Endothelial cell of umbilical vein (primary cell): ENCODE measurements around the gene ARID2. TPM values are rescaled to one million over a fixed set of nuclear protein-coding genes. Genes with fewer than 3 reads are reported as not detected.

Experiments
- BruUV-seq: library from RNA; stranded (reverse); fragments of 400-500 nt; replicated peaks from 2 replicates; lab custom pipeline; 2021; lab: Mats Ljungman, UMichigan
- CTCF ChIA-PET: fragments of 300-600, 350-600 bp; sonication (Branson Sonifier 250); formaldehyde crosslinking; loops from one replicate; lab custom pipeline; 2021; ENCODE audit warnings: antibody characterized with exemption, inconsistent platforms; lab: Charles Lee
- POLR2A ChIA-PET: fragments of 300-600, 350-600 bp; sonication (Branson Sonifier 250); formaldehyde crosslinking; loops from one replicate; lab custom pipeline; 2021; ENCODE audit warnings: antibody characterized with exemption, inconsistent platforms; lab: Charles Lee
- DNase-seq: peaks from one replicate; pipeline ENCODE4 v3.0.0-alpha.2; 2011; ENCODE audit warnings: low read depth, low spot score
- FAIRE-seq: peaks from 2 replicates; lab custom pipeline; 2011; peaks lifted over from hg19 to GRCh38; lab: Jason Lieb, UNC
- H2AFZ ChIP-seq: 2 replicates; pipeline ENCODE4 v1.6.0; 2012; ENCODE audit warnings: low read depth, low read length, control low read depth, inconsistent platforms
- H3K27ac ChIP-seq: 2 replicates; pipeline ENCODE4 v1.5.1; 2011; ENCODE audit warnings: low read depth, mild to moderate bottlenecking, control low read depth, low read length, moderate library complexity; ENCODE audit not compliant: insufficient read depth
- H3K27me3 ChIP-seq, 2 experiments: 2 replicates each; pipeline versions ENCODE4 v1.6.0 to v1.6.1; 2011; ENCODE audit warnings: low read length in 2 of 2, mixed read lengths in 1 of 2; ENCODE audit not compliant: control insufficient read depth in 2 of 2, insufficient read depth in 2 of 2
- H3K36me3 ChIP-seq, 2 experiments: 2 replicates in 1 of 2; 3 replicates in 1 of 2; pipeline ENCODE4 v1.5.1; 2011; ENCODE audit warnings: low read length in 2 of 2, mild to moderate bottlenecking in 1 of 2, moderate library complexity in 1 of 2; ENCODE audit not compliant: control insufficient read depth in 2 of 2, insufficient read depth in 2 of 2; ENCODE audit errors: extremely low read depth in 1 of 2
- H3K4me1 ChIP-seq: 3 replicates; pipeline ENCODE4 v1.5.1; 2011; ENCODE audit warnings: mild to moderate bottlenecking, low read length; ENCODE audit not compliant: control insufficient read depth, insufficient read depth; ENCODE audit errors: extremely low read depth
- H3K4me2 ChIP-seq: 2 replicates; pipeline ENCODE4 v1.6.1; 2011; ENCODE audit warnings: low read length, control low read depth, mixed read lengths; ENCODE audit not compliant: insufficient read depth
- H3K4me3 ChIP-seq, 3 experiments: fragments of 200-600 bp in 1 of 3; sonication (generic), shearing (Covaris generic) in 1 of 3; replicated peaks in 1 of 3; 2 replicates each; pipeline ENCODE4 v1.5.1; 2011 to 2016; ENCODE audit warnings: control low read depth in 3 of 3, low read length in 3 of 3, mild to moderate bottlenecking in 2 of 3, inconsistent platforms in 1 of 3, low read depth in 1 of 3, moderate library complexity in 1 of 3; ENCODE audit not compliant: insufficient read depth in 1 of 3
- H3K79me2 ChIP-seq: 2 replicates; pipeline ENCODE4 v1.6.0; 2012; ENCODE audit warnings: low read length, inconsistent platforms; ENCODE audit not compliant: control insufficient read depth, insufficient read depth
- H3K9ac ChIP-seq: replicated peaks from 2 replicates; pipeline ENCODE3; 2011; ENCODE audit warnings: low read length, control low read depth; ENCODE audit not compliant: insufficient read depth; ENCODE audit errors: extremely low read depth
- H3K9me1 ChIP-seq: replicated peaks from 3 replicates; pipeline ENCODE4 v1.6.0; 2011; ENCODE audit warnings: mild to moderate bottlenecking, low read length; ENCODE audit not compliant: control insufficient read depth, insufficient read depth; ENCODE audit errors: extremely low read depth
- H3K9me3 ChIP-seq: replicated peaks from 2 replicates; pipeline ENCODE4 v1.5.1; 2012; ENCODE audit warnings: low read length, inconsistent platforms; ENCODE audit not compliant: control insufficient read depth, insufficient read depth
- H4K20me1 ChIP-seq: replicated peaks from 2 replicates; pipeline ENCODE3; 2011; ENCODE audit warnings: mild to moderate bottlenecking, low read length; ENCODE audit not compliant: control insufficient read depth, insufficient read depth; ENCODE audit errors: extremely low read depth
- EZH2 ChIP-seq: IDR thresholded peaks from 2 replicates; pipeline ENCODE4 v1.6.1; 2012; ENCODE audit warnings: borderline replicate concordance, low read depth, mild to moderate bottlenecking, moderate library complexity, low read length, inconsistent platforms; ENCODE audit not compliant: severe bottlenecking
- FOS ChIP-seq: IDR thresholded peaks from 2 replicates; pipeline ENCODE4 v1.6.1; 2011; ENCODE audit warnings: mild to moderate bottlenecking, low read length, moderate library complexity, borderline replicate concordance; ENCODE audit not compliant: insufficient read depth
- GATA2 ChIP-seq: IDR thresholded peaks from 2 replicates; pipeline ENCODE4 v1.7.0; 2011; ENCODE audit warnings: low read depth, mild to moderate bottlenecking, moderate library complexity, mixed read lengths, low read length; ENCODE audit not compliant: insufficient read length, insufficient read depth
- JUN ChIP-seq: IDR thresholded peaks from 2 replicates; pipeline ENCODE4 v1.6.1; 2011; ENCODE audit warnings: borderline replicate concordance, low read depth; ENCODE audit not compliant: insufficient read length, insufficient read depth
- MYC ChIP-seq: IDR thresholded peaks from one replicate; pipeline ENCODE4 v1.6.1; 2011; ENCODE audit warnings: mild to moderate bottlenecking, low read depth, low read length
- POLR2AphosphoS5 ChIP-seq: IDR thresholded peaks from 2 replicates; pipeline ENCODE4 v1.6.1; 2012; ENCODE audit warnings: low read depth, mild to moderate bottlenecking, control low read depth, low read length, moderate library complexity; ENCODE audit not compliant: insufficient read depth
- dilution Hi-C: fragments of 300-500 bp; cut with MboI; formaldehyde crosslinking; loops from one replicate; pipeline ENCODE4 v1.15.0; 2019; ENCODE audit warnings: low sequenced_read_pairs; ENCODE audit not compliant: extremely low pct_ligation_motif_present
- intact Hi-C: fragments of 100-400 bp; cut with micrococcal nuclease; formaldehyde crosslinking; loops from one replicate; pipeline ENCODE4 v1.10.0; 2022
- polyA plus RNA-seq, 4 experiments: library from polyadenylated mRNA; depleted of rRNA in 3 of 4; stranded (reverse) in 3 of 4; unstranded in 1 of 4; fragments of >200 nt; gene quantifications; 2 replicates each; pipeline versions ENCODE4 v1.2.1 to v1.2.3, GENCODE V29; 2011 to 2012; ENCODE audit warnings: missing spikeins in 1 of 4
- total RNA-seq: library from RNA; stranded (reverse); gene quantifications from 2 replicates; pipeline ENCODE4 v1.2.3, GENCODE V29; 2021
- TF ChIP-seq, protein P1 (sequence below), 2 donors: IDR thresholded peaks; 1 replicate in 1 of 2; 2 replicates in 1 of 2; pipeline ENCODE4 v1.5.1; 2011; ENCODE audit warnings: low read length in 2 of 2, mild to moderate bottlenecking in 2 of 2, moderate library complexity in 2 of 2, control low read depth in 1 of 2, inconsistent platforms in 1 of 2, low read depth in 1 of 2; ENCODE audit not compliant: insufficient read depth in 1 of 2; ENCODE audit errors: extremely low read depth in 1 of 2

ARID2 gene
- total and polyA plus RNA-seq, 2 donors (not counting 3 experiments of a cell fraction or from before 2014, with no cell fraction given), result 10.8 to 26.7 TPM

DNA sequence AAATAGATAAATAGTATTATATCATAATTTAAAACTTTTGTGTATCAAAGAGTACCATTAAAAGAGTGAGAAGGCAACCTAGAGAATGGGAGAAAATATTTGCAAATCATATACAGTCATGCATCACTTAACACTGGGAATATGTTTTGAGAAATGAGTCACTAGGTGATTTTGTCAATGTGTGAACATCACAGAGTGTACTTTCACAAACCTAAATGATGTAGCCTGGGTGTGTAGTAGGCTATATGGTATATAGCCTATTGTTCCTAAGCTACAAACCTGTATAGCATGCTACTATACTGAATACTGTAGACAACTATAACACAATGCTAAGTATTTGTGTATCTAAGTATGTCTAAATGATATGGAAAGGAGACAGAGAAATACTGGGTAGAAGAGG is 48.0 kb upstream of the ARID2 start:
- TF ChIP-seq POLR2AphosphoS5, result no peak
- TF ChIP-seq FOS, result no peak
- BruUV-seq, result no TSS peak
- no peak overlapping the region for H2AFZ ChIP-seq
- no peak overlapping the region for H3K4me3 ChIP-seq
- CTCF ChIA-PET, result no interaction called here
- H4K20me1 ChIP-seq, result no peaks in the 10 kb centered on the region
- H3K4me2 ChIP-seq, result no peak overlapping the region
- POLR2A ChIA-PET, result no interaction called here
- dilution Hi-C loops (no loop called here), intact Hi-C loops (no loop called here)
- no peaks in the 10 kb centered on the region for H3K4me1 ChIP-seq
- no peak overlapping the region for H3K27ac ChIP-seq
- H3K9me1 ChIP-seq, result no peaks in the 10 kb centered on the region
- H3K36me3 ChIP-seq, result no peaks in the 10 kb centered on the region
- FAIRE-seq (no peak), DNase-seq (no peak)
- no peaks in the 10 kb centered on the region for H3K79me2 ChIP-seq
- H3K9me3 ChIP-seq, result no peaks in the 10 kb centered on the region
- peaks cover 2 to 13% of the 10 kb centered on the region in 2 experiments for H3K27me3 ChIP-seq
- H3K9ac ChIP-seq, result no peak overlapping the region

- H3K27me3 ChIP-seq, result peaks cover 2 to 11% of the 10 kb centered on the region in 2 experiments
- no peaks in the 10 kb centered on the region for H3K9me1 ChIP-seq
- no peak overlapping the region for H3K9ac ChIP-seq
- H3K9me3 ChIP-seq, result no peaks in the 10 kb centered on the region
- DNase-seq (no peak), FAIRE-seq (no peak)
- no peak overlapping the region for H3K4me2 ChIP-seq
- intact Hi-C loops, result no loop called here
- TF ChIP-seq JUN (no peak), MYC (no peak), EZH2 (no peak), POLR2AphosphoS5 (no peak), GATA2 (no peak)
- TF ChIP-seq, protein P1, sequence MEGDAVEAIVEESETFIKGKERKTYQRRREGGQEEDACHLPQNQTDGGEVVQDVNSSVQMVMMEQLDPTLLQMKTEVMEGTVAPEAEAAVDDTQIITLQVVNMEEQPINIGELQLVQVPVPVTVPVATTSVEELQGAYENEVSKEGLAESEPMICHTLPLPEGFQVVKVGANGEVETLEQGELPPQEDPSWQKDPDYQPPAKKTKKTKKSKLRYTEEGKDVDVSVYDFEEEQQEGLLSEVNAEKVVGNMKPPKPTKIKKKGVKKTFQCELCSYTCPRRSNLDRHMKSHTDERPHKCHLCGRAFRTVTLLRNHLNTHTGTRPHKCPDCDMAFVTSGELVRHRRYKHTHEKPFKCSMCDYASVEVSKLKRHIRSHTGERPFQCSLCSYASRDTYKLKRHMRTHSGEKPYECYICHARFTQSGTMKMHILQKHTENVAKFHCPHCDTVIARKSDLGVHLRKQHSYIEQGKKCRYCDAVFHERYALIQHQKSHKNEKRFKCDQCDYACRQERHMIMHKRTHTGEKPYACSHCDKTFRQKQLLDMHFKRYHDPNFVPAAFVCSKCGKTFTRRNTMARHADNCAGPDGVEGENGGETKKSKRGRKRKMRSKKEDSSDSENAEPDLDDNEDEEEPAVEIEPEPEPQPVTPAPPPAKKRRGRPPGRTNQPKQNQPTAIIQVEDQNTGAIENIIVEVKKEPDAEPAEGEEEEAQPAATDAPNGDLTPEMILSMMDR (IDR thresholded peaks at IDR 0.05; ENCODE audit: extremely low read depth in 1 of 2, insufficient read depth in 1 of 2, low read depth in 1 of 2, low read length in 2 of 2), result no peak
- dilution Hi-C loops, result no loop called here
- no peak overlapping the region for H3K27ac ChIP-seq
- no peaks in the 10 kb centered on the region for H4K20me1 ChIP-seq
- no peak overlapping the region for H3K4me3 ChIP-seq
- ChIA-PET POLR2A (no interaction called here), CTCF (interaction anchor here (0.5 to 1.8 kb wide), 7 partner anchors 12 to 515 kb away, joined by 3 to 10 read pairs (median 3); no protein-coding TSS in a partner anchor)
- H3K4me1 ChIP-seq, result no peaks in the 10 kb centered on the region
- H3K36me3 ChIP-seq, result no peaks in the 10 kb centered on the region
- no TSS peak for BruUV-seq
- H2AFZ ChIP-seq, result no peak overlapping the region
- H3K79me2 ChIP-seq, result no peaks in the 10 kb centered on the region
These were observed 43.8 kb upstream of the ARID2 start for GRCh38 chr12:45685680-45686079.
